ENCODE results near the gene IL17RD. TPM values are rescaled to one million over a fixed set of nuclear protein-coding genes. Genes with fewer than 3 reads are reported as not detected.
A peak's percentile ranks its signal among the peaks of the same experiment; 100 is the strongest.

The IL17RD gene
- polyA plus RNA-seq, result 5.0 TPM
- long read RNA-seq, donor 1, result 0 reads
- long read RNA-seq, donor 2, full-length matches to known transcripts, result 1 of 1 reads
- long read RNA-seq, donor 2, partial matches to known transcripts, result 0 of 1 reads
- long read RNA-seq, donor 2, other reads (novel, unspliced or antisense), result 0 of 1 reads
- long read RNA-seq, donor 3, result 0 reads
- long read RNA-seq, donor 4, result 0 reads
- long read RNA-seq, donor 5, full-length matches to known transcripts, result 1 of 1 reads
- long read RNA-seq, donor 5, partial matches to known transcripts, result 0 of 1 reads
- long read RNA-seq, donor 5, other reads (novel, unspliced or antisense), result 0 of 1 reads
- long read RNA-seq, donor 6, result 0 reads
- long read RNA-seq, donor 7, result 0 reads
- long read RNA-seq, donor 8, full-length matches to known transcripts, result 2 of 2 reads
- long read RNA-seq, donor 8, partial matches to known transcripts, result 0 of 2 reads
- long read RNA-seq, donor 8, other reads (novel, unspliced or antisense), result 0 of 2 reads
- long read RNA-seq, donor 9, result 0 reads
- long read RNA-seq, donor 10, result 0 reads
- long read RNA-seq, donor 11, full-length matches to known transcripts, result 1 of 1 reads
- long read RNA-seq, donor 11, partial matches to known transcripts, result 0 of 1 reads
- long read RNA-seq, donor 11, other reads (novel, unspliced or antisense), result 0 of 1 reads

GRCh38 chr3:57164657-57165573, at the start of gene IL17RD:
Gene IL17RD (minus strand): TSS chr3:57165353. CDS start chr3:57165286, 67 bp downstream.
- H3K36me3 ChIP-seq (ENCODE audit: control insufficient read depth, insufficient read depth, low read length), result no peaks in the 10 kb centered on the region
- no peaks in the 10 kb centered on the region for H3K9me3 ChIP-seq (ENCODE audit: control insufficient read depth, low read depth, low read length)
- peak within 1 kb of the TSS; percentile 48 for H3K4me3 ChIP-seq (ENCODE audit: low read length)
- H3K4me1 ChIP-seq (ENCODE audit: control insufficient read depth, insufficient read depth, low read length), result no peaks in the 10 kb centered on the region
- peaks cover 30% of the 10 kb centered on the region for H3K27me3 ChIP-seq (ENCODE audit: control insufficient read depth, insufficient read depth, low read length)
- no CpG with 5 or more reads among the region's 98 CpGs for WGBS (ENCODE audit: insufficient coverage, low lambda C conversion rate)
- DNase-seq, result peak; percentile 64 to 66
- no peak within 1 kb of the TSS for H3K27ac ChIP-seq (ENCODE audit: low read length)

GRCh38 chr3:57206423-57206822, 41.3 kb upstream of the IL17RD start:
- H3K4me1 ChIP-seq (ENCODE audit: control insufficient read depth, insufficient read depth, low read length), result no peaks in the 10 kb centered on the region
- H3K36me3 ChIP-seq (ENCODE audit: control insufficient read depth, insufficient read depth, low read length), result no peaks in the 10 kb centered on the region
- H3K4me3 ChIP-seq (ENCODE audit: low read length), result no peak overlapping the region
- no peaks in the 10 kb centered on the region for H3K27me3 ChIP-seq (ENCODE audit: control insufficient read depth, insufficient read depth, low read length)
- DNase-seq, result no peak
- no peaks in the 10 kb centered on the region for H3K9me3 ChIP-seq (ENCODE audit: control insufficient read depth, low read depth, low read length)
- H3K27ac ChIP-seq (ENCODE audit: low read length), result no peak overlapping the region
- no CpG with 5 or more reads among the region's 2 CpGs for WGBS (ENCODE audit: insufficient coverage, low lambda C conversion rate)

GRCh38 chr3:57199895-57200297, 34.7 kb upstream of the IL17RD start, which contains the start of gene HESX1:
Gene HESX1 (minus strand): TSS chr3:57199978. CDS start chr3:57199918, 60 bp downstream.
- Histone ChIP-seq H3K9me3 (ENCODE audit: control insufficient read depth, low read depth, low read length) (no peaks in the 10 kb centered on the region), H3K27me3 (ENCODE audit: control insufficient read depth, insufficient read depth, low read length) (no peaks in the 10 kb centered on the region), H3K4me1 (ENCODE audit: control insufficient read depth, insufficient read depth, low read length) (no peaks in the 10 kb centered on the region), H3K27ac (ENCODE audit: low read length) (no peak within 1 kb of the TSS), H3K4me3 (ENCODE audit: low read length) (no peak within 1 kb of the TSS), H3K36me3 (ENCODE audit: control insufficient read depth, insufficient read depth, low read length) (no peaks in the 10 kb centered on the region)
- DNase-seq, result no peak
- no CpG with 5 or more reads among the region's 4 CpGs for WGBS (ENCODE audit: insufficient coverage, low lambda C conversion rate)

GRCh38 chr3:57194641-57195040, 29.5 kb upstream of the IL17RD start:
- Histone ChIP-seq H3K4me1 (ENCODE audit: control insufficient read depth, insufficient read depth, low read length) (no peaks in the 10 kb centered on the region), H3K27ac (ENCODE audit: low read length) (no peak overlapping the region), H3K9me3 (ENCODE audit: control insufficient read depth, low read depth, low read length) (no peaks in the 10 kb centered on the region), H3K27me3 (ENCODE audit: control insufficient read depth, insufficient read depth, low read length) (no peaks in the 10 kb centered on the region), H3K36me3 (ENCODE audit: control insufficient read depth, insufficient read depth, low read length) (no peaks in the 10 kb centered on the region), H3K4me3 (ENCODE audit: low read length) (no peak overlapping the region)
- 40% methylated on average over 1 of the region's 4 CpGs for WGBS (ENCODE audit: insufficient coverage, low lambda C conversion rate)
- no peak for DNase-seq

GRCh38 chr3:57192028-57192427, 26.9 kb upstream of the IL17RD start:
- 100% methylated on average over 1 of the region's 3 CpGs for WGBS (ENCODE audit: insufficient coverage, low lambda C conversion rate)
- H3K36me3 ChIP-seq (ENCODE audit: control insufficient read depth, insufficient read depth, low read length), result no peaks in the 10 kb centered on the region
- no peak overlapping the region for H3K4me3 ChIP-seq (ENCODE audit: low read length)
- H3K27me3 ChIP-seq (ENCODE audit: control insufficient read depth, insufficient read depth, low read length), result no peaks in the 10 kb centered on the region
- H3K27ac ChIP-seq (ENCODE audit: low read length), result no peak overlapping the region
- DNase-seq, result no peak
- H3K9me3 ChIP-seq (ENCODE audit: control insufficient read depth, low read depth, low read length), result no peaks in the 10 kb centered on the region
- H3K4me1 ChIP-seq (ENCODE audit: control insufficient read depth, insufficient read depth, low read length), result no peaks in the 10 kb centered on the region

- no peak for DNase-seq
- Histone ChIP-seq H3K9me3 (ENCODE audit: control insufficient read depth, low read depth, low read length) (no peaks in the 10 kb centered on the region), H3K4me3 (ENCODE audit: low read length) (no peak overlapping the region), H3K4me1 (ENCODE audit: control insufficient read depth, insufficient read depth, low read length) (no peaks in the 10 kb centered on the region), H3K27me3 (ENCODE audit: control insufficient read depth, insufficient read depth, low read length) (no peaks in the 10 kb centered on the region), H3K36me3 (ENCODE audit: control insufficient read depth, insufficient read depth, low read length) (no peaks in the 10 kb centered on the region), H3K27ac (ENCODE audit: low read length) (no peak overlapping the region)
- WGBS (ENCODE audit: insufficient coverage, low lambda C conversion rate), result 75% methylated on average over 2 of the region's 6 CpGs
Measured at GRCh38 chr3:57184526-57184925, 19.4 kb upstream of the IL17RD start.

GRCh38 chr3:57179580-57180410, 14.6 kb upstream of the IL17RD start:
- no peaks in the 10 kb centered on the region for H3K27me3 ChIP-seq (ENCODE audit: control insufficient read depth, insufficient read depth, low read length)
- WGBS (ENCODE audit: insufficient coverage, low lambda C conversion rate), result no CpG with 5 or more reads among the region's 5 CpGs
- no peaks in the 10 kb centered on the region for H3K36me3 ChIP-seq (ENCODE audit: control insufficient read depth, insufficient read depth, low read length)
- DNase-seq, result no peak
- H3K4me3 ChIP-seq (ENCODE audit: low read length), result no peak overlapping the region
- H3K9me3 ChIP-seq (ENCODE audit: control insufficient read depth, low read depth, low read length), result no peaks in the 10 kb centered on the region
- H3K27ac ChIP-seq (ENCODE audit: low read length), result no peak overlapping the region
- H3K4me1 ChIP-seq (ENCODE audit: control insufficient read depth, insufficient read depth, low read length), result no peaks in the 10 kb centered on the region

GRCh38 chr3:57176045-57176444, 10.9 kb upstream of the IL17RD start:
- no peaks in the 10 kb centered on the region for H3K27me3 ChIP-seq (ENCODE audit: control insufficient read depth, insufficient read depth, low read length)
- H3K4me1 ChIP-seq (ENCODE audit: control insufficient read depth, insufficient read depth, low read length), result no peaks in the 10 kb centered on the region
- H3K36me3 ChIP-seq (ENCODE audit: control insufficient read depth, insufficient read depth, low read length), result no peaks in the 10 kb centered on the region
- no peak for DNase-seq
- WGBS (ENCODE audit: insufficient coverage, low lambda C conversion rate), result no CpG with 5 or more reads among the region's 1 CpG
- no peak overlapping the region for H3K27ac ChIP-seq (ENCODE audit: low read length)
- no peak overlapping the region for H3K4me3 ChIP-seq (ENCODE audit: low read length)
- no peaks in the 10 kb centered on the region for H3K9me3 ChIP-seq (ENCODE audit: control insufficient read depth, low read depth, low read length)

GRCh38 chr3:57173687-57174086, 8.5 kb upstream of the IL17RD start:
- H3K9me3 ChIP-seq (ENCODE audit: control insufficient read depth, low read depth, low read length), result no peaks in the 10 kb centered on the region
- no peak overlapping the region for H3K27ac ChIP-seq (ENCODE audit: low read length)
- 100% methylated on average over 1 of the region's 2 CpGs for WGBS (ENCODE audit: insufficient coverage, low lambda C conversion rate)

More at GRCh38 chr3:57173687-57174086, 8.5 kb upstream of the IL17RD start:
- no peak overlapping the region for H3K4me3 ChIP-seq (ENCODE audit: low read length)
- DNase-seq, result no peak
- H3K27me3 ChIP-seq (ENCODE audit: control insufficient read depth, insufficient read depth, low read length), result peaks cover 3% of the 10 kb centered on the region
- no peaks in the 10 kb centered on the region for H3K36me3 ChIP-seq (ENCODE audit: control insufficient read depth, insufficient read depth, low read length)
- no peaks in the 10 kb centered on the region for H3K4me1 ChIP-seq (ENCODE audit: control insufficient read depth, insufficient read depth, low read length)

Data from large intestine (tissue), 12 donors.